Activated T-helper 17 cell treated with anti-CD3 and anti-CD28 coated beads, Interleukin-2, amount 50 U/mL, for 72 hours (primary cell): Measurements from ENCODE around the gene TGFA. TPM values are rescaled to one million over a fixed set of nuclear protein-coding genes. Genes with fewer than 3 reads are reported as not detected.

Experiments used
- ATAC-seq: fragments of 150-1000 bp; cut with Tn5 transposase; replicated peaks from 2 replicates; pipeline ENCODE4 v1.10.0; 2021; ENCODE audit warnings: mild to moderate bottlenecking, moderate library complexity
- H3K27ac Mint-ChIP-seq: one replicate; pipeline ENCODE4 v1.8.0; 2022; ENCODE audit warnings: mixed read lengths
- H3K27me3 Mint-ChIP-seq: one replicate; pipeline ENCODE4 v1.8.0; 2022; ENCODE audit warnings: mixed read lengths
- H3K36me3 Mint-ChIP-seq: one replicate; pipeline ENCODE4 v1.8.0; 2022; ENCODE audit warnings: low read depth, mild to moderate bottlenecking, mixed read lengths
- H3K4me1 Mint-ChIP-seq: one replicate; pipeline ENCODE4 v1.8.0; 2022; ENCODE audit warnings: mixed read lengths
- H3K4me3 Mint-ChIP-seq: one replicate; pipeline ENCODE4 v1.8.0; 2022; ENCODE audit warnings: mild to moderate bottlenecking, mixed read lengths
- H3K9me3 Mint-ChIP-seq: one replicate; pipeline ENCODE4 v1.8.0; 2022; ENCODE audit warnings: mixed read lengths
- total RNA-seq, 2 donors: library from RNA; stranded (reverse); gene quantifications; one replicate each; pipeline ENCODE4 v1.2.3, GENCODE V29; 2022

TGFA gene
- total RNA-seq, 2 donors from 2014 or later, result 0.26 to 0.69 TPM

DNA sequence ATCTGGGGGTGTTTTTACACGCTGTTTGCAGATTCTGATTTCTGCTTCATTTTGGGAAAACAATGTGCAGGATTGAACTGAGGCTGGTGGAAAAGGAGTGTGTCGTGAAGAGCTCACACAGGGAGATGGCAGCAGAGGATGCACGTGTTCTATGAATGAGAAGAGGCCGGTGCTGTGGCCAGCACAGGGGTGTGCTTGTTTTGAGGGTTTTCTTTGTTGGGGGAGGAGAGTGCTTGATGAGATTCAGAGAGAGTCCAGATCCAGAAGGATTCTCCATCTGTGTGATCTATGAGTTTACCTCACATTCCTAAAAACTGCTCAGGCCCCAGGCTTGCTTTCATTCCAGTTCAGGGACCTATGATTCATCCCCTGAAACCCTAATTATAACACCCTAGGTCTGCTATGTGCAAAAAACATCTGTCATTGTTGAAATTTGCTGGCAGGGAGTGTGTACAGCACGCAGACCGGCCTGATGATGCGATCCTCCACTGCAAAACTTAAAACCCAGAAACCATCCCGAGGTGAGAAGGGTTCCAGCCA, 12.1 kb downstream of the TGFA start:
- no peak overlapping the region for H3K27ac Mint-ChIP-seq
- no peaks in the 10 kb centered on the region for H3K9me3 Mint-ChIP-seq
- H3K4me1 Mint-ChIP-seq, result no peaks in the 10 kb centered on the region
- H3K27me3 Mint-ChIP-seq, result no peaks in the 10 kb centered on the region
- no peaks in the 10 kb centered on the region for H3K36me3 Mint-ChIP-seq
- H3K4me3 Mint-ChIP-seq, result no peak overlapping the region
- peak; percentile 65 for ATAC-seq

GRCh38 chr2:70537840-70538239, 15.8 kb downstream of the TGFA start:
- no peak for ATAC-seq
- Mint-ChIP-seq H3K36me3 (no peaks in the 10 kb centered on the region), H3K4me1 (no peaks in the 10 kb centered on the region), H3K4me3 (no peak overlapping the region), H3K27ac (no peak overlapping the region), H3K9me3 (no peaks in the 10 kb centered on the region), H3K27me3 (no peaks in the 10 kb centered on the region)

DNA sequence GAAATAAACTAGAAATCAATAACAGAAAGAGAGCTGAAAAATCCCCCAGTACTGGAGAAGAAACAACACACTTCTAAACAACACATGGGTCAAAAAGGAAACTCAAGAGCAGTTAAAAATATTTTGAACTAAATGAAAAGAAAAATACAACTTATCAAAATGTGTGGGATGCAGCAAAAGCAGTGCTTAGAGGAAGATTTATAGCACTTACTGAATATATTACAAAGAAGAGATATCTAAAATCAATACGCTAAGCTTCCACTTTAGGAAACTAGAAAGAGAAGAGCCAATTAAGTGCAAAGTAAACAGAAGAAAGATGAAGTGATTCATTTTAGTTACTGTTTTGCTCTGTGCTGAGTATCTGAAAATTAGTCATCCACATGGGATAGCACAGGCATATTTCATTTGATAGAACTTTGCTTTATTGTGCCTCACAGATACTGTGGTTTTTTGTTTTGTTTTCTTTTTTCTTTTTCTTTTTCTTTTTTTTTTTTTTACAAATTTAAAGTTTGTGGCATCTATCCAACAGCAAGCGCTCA, 17.0 kb downstream of the TGFA start:
- Mint-ChIP-seq H3K4me1 (peaks cover 4% of the 10 kb centered on the region), H3K9me3 (peaks cover 2% of the 10 kb centered on the region), H3K27ac (no peak overlapping the region), H3K27me3 (no peaks in the 10 kb centered on the region), H3K4me3 (no peak overlapping the region), H3K36me3 (no peaks in the 10 kb centered on the region)
- peak; percentile 79 for ATAC-seq

DNA sequence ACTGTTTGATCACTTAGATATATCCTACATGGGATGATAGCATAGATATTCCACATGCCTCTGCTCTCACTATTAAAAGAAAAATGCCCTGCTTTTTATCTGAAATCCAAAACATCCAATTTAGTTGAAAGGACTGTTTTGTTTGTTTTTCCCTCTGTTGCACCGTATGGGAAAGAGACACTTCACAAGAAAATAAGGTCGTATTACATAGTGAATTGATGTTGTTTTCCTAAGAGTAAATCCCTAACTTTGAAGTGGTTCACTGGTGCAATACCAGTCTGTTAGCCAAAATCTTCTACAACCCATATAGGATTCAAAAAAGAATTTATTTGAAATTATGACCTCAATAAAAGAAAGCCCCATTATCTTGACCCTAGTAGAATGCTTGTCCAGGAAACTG, 18.1 kb downstream of the TGFA start:
- no peak overlapping the region for H3K27ac Mint-ChIP-seq
- peaks cover 4% of the 10 kb centered on the region for H3K9me3 Mint-ChIP-seq
- peaks cover 6% of the 10 kb centered on the region for H3K4me1 Mint-ChIP-seq
- ATAC-seq, result no peak
- no peaks in the 10 kb centered on the region for H3K27me3 Mint-ChIP-seq
- H3K4me3 Mint-ChIP-seq, result no peak overlapping the region
- H3K36me3 Mint-ChIP-seq, result no peaks in the 10 kb centered on the region

DNA sequence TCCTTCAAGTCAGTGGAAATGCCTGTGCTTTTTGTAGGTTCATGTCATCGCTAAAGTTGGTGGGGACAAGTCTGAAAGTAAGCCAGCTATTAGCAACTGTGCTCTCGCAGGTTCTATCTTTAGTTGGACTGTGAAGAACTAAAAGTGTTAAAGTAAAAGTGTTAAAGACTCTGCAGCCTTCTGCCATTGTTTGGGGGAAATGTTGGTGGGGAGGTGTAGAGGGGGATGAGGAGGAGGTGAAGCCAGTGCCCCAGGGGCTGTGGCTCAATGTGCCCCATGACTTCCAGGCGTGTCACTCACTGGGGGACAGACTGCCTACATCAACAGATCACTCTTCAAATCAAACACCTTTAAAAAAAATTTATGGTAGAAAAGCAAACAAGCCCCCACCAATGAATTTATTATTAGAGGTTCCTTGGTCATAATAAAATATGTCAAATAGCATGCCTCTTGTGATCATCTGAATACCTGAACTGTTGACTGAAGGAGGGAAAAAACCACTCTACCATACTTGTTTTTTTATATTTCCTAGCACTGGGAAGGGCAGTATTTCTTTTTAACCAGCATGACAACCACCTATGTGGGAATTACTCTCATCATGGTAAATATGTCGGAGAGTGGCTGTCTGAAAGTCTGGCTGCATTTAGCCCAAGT, 19.3 kb downstream of the TGFA start:
- no peak overlapping the region for H3K4me3 Mint-ChIP-seq
- peaks cover 6% of the 10 kb centered on the region for H3K4me1 Mint-ChIP-seq
- H3K27me3 Mint-ChIP-seq, result peaks cover 1% of the 10 kb centered on the region
- no peak for ATAC-seq
- H3K27ac Mint-ChIP-seq, result no peak overlapping the region
- no peaks in the 10 kb centered on the region for H3K36me3 Mint-ChIP-seq
- peaks cover 4% of the 10 kb centered on the region for H3K9me3 Mint-ChIP-seq

DNA sequence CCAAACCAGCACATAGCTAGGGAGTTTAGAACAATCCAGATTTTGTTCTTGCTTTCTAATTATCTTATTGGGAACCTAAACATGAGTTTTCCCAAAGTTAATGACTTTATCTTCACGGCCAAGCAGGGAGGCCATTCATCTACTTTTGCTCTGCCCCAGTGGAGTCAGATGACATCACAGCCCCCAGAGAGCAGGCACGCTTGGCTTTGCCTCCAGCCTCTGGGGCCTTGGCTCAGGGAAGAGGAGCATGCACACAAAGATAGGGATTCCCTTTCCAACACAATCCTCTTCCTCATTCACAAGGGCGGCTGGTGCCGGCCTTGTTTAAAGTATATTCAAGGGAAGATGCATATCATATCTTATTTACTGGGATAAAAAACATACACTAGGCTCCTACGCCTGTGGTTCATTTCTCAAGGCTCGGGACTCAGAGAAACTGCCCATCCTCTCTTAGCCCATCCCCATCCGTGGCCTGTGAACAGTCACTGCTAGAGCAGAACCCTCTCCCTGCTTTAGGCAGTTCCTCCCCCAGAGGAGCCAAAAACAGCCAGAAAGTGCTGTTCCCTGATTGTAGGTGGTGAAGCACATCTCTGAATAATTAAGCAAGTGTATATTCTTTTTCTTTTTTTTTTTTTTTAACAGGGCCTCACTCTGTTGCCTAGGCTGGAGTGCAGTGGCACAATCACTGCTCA, 21.2 kb downstream of the TGFA start:
- ATAC-seq, result no peak
- Mint-ChIP-seq H3K9me3 (peaks cover 4% of the 10 kb centered on the region), H3K27ac (no peak overlapping the region), H3K4me3 (no peak overlapping the region), H3K36me3 (no peaks in the 10 kb centered on the region), H3K27me3 (peaks cover 4% of the 10 kb centered on the region), H3K4me1 (peaks cover 6% of the 10 kb centered on the region)

DNA sequence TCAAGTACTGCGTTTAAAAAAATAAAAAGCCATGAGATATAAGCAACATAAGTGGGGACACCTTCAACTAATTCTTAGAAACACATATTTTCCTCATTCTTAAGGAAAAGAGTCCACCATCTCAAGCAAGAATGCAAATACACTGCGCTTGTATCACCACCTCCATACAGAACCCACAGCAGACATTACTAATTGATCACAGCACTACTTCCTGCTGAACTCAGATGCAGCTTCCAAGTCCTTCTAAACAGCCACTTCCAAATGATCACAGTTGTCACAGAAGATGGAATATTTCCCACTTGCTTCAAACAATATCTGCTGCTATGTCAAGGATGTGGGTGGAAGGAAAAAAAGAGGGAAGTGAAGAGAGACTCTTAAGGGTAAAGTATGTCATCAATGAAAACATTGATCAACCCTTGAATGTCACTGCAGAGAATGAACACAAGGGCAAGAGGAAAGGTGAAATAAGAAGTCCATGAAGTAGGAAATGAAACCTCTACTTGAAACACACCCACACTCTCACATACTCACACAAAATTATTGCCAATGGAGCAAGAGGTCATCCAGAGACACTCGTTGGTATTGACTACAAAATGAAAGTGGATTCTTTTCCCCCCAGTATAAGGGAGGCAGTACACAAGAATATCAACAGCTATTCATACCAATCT, 22.1 kb downstream of the TGFA start:
- peaks cover 4% of the 10 kb centered on the region for H3K27me3 Mint-ChIP-seq
- H3K36me3 Mint-ChIP-seq, result no peaks in the 10 kb centered on the region
- H3K4me3 Mint-ChIP-seq, result peak overlapping the region; percentile 27
- H3K9me3 Mint-ChIP-seq, result peaks cover 4% of the 10 kb centered on the region
- H3K4me1 Mint-ChIP-seq, result peaks cover 6% of the 10 kb centered on the region
- peak overlapping the region; percentile 23 for H3K27ac Mint-ChIP-seq
- no peak for ATAC-seq

DNA sequence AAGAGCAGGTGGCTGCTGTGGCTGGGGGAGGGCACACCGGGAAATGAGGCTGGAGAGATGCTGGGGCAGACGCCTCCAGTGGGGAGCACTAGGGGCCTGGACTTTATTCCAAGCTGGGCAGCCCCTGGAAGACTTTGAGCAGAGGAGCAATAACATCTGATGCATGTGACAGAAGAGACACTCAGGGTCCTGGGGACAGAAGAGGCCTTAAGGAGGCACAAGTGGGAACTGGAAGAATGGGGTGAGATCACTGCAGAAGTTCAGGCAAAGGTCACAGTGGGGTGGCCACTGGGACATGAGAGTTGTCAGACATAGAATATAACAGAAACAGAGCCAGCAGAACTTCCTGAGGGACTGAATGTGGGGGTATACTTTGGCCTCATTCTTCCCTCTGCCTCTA, 24.0 kb downstream of the TGFA start:
- no peak for ATAC-seq
- peak overlapping the region; percentile 36 for H3K27ac Mint-ChIP-seq
- H3K4me1 Mint-ChIP-seq, result peaks cover 6% of the 10 kb centered on the region
- H3K9me3 Mint-ChIP-seq, result peaks cover 4% of the 10 kb centered on the region
- no peak overlapping the region for H3K4me3 Mint-ChIP-seq
- H3K36me3 Mint-ChIP-seq, result no peaks in the 10 kb centered on the region
- H3K27me3 Mint-ChIP-seq, result peaks cover 4% of the 10 kb centered on the region

- no peak overlapping the region for H3K4me3 Mint-ChIP-seq
- peaks cover 11% of the 10 kb centered on the region for H3K4me1 Mint-ChIP-seq
- ATAC-seq, result no peak
- H3K27ac Mint-ChIP-seq, result peak overlapping the region; percentile 36
- H3K36me3 Mint-ChIP-seq, result no peaks in the 10 kb centered on the region
- peaks cover 4% of the 10 kb centered on the region for H3K27me3 Mint-ChIP-seq
- H3K9me3 Mint-ChIP-seq, result peaks cover 4% of the 10 kb centered on the region
Measured at GRCh38 chr2:70528929-70529328, 24.7 kb downstream of the TGFA start.

DNA sequence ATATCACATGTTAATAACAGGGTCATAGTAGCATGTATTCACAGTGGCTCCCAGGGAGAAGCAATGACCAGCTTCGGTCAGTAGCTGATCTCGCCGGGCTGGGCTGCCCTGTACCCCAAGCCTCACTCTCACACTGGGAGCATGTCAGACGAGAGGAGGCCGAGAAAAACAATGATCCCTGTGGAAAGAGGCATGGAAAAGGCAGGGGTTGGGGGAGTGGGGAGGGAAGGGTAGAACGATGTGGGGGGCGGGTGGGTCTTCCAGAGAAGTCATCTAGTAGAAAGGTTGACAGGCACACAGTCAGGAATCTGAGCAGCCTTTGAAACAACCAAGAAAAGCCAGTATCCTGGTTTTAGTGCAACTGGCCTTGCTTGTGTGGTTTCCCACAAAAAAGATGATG, 25.4 kb downstream of the TGFA start:
- H3K27ac Mint-ChIP-seq, result no peak overlapping the region
- H3K36me3 Mint-ChIP-seq, result no peaks in the 10 kb centered on the region
- no peak for ATAC-seq
- H3K9me3 Mint-ChIP-seq, result peaks cover 4% of the 10 kb centered on the region
- peaks cover 4% of the 10 kb centered on the region for H3K27me3 Mint-ChIP-seq
- peaks cover 17% of the 10 kb centered on the region for H3K4me1 Mint-ChIP-seq
- H3K4me3 Mint-ChIP-seq, result no peak overlapping the region

DNA sequence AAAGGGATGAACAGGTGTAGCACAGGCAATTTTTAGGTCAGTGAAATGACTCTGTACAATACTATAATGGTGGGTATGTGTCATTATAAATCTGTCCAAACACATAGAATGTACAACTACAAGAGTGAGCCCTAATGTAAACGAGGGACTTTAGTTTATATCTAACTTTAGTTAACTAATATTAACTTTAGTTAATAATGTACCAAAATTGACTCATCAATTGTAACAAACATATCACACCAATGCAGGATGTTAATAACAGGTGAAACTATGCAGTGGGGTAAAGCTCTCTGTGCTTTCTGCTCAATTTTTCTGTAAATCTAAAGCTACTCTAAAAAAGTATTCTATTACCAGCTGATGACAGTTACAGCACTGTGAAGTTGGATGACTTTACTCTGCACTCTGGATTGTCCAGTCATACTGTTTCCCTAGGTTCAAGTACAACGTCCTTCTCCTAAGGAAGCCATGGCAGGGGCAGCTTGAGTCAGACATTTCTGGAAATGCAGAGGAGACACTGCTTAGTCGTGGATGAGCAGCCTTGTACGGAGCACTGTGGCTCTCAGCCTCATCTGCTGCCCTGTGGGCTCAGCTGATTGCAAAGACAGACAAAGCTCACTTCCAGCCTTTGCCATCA, 26.1 kb downstream of the TGFA start:
- peaks cover 4% of the 10 kb centered on the region for H3K27me3 Mint-ChIP-seq
- ATAC-seq, result no peak
- no peak overlapping the region for H3K4me3 Mint-ChIP-seq
- no peak overlapping the region for H3K27ac Mint-ChIP-seq
- H3K9me3 Mint-ChIP-seq, result peaks cover 4% of the 10 kb centered on the region
- peaks cover 17% of the 10 kb centered on the region for H3K4me1 Mint-ChIP-seq
- H3K36me3 Mint-ChIP-seq, result no peaks in the 10 kb centered on the region

GRCh38 chr2:70526126-70526525, 27.5 kb downstream of the TGFA start:
- no peak for ATAC-seq
- Mint-ChIP-seq H3K27me3 (peaks cover 4% of the 10 kb centered on the region), H3K9me3 (no peaks in the 10 kb centered on the region), H3K4me1 (peaks cover 11% of the 10 kb centered on the region), H3K36me3 (no peaks in the 10 kb centered on the region), H3K4me3 (no peak overlapping the region), H3K27ac (no peak overlapping the region)

- no peak overlapping the region for H3K4me3 Mint-ChIP-seq
- no peak overlapping the region for H3K27ac Mint-ChIP-seq
- H3K4me1 Mint-ChIP-seq, result peaks cover 11% of the 10 kb centered on the region
- no peaks in the 10 kb centered on the region for H3K9me3 Mint-ChIP-seq
- ATAC-seq, result no peak
- peaks cover 4% of the 10 kb centered on the region for H3K27me3 Mint-ChIP-seq
- H3K36me3 Mint-ChIP-seq, result no peaks in the 10 kb centered on the region
Measured at GRCh38 chr2:70525032-70525431, 28.6 kb downstream of the TGFA start.
